HCT116 (cell line): ENCODE data around the gene NT5C2. TPM values are rescaled to one million over a fixed set of nuclear protein-coding genes. Genes with fewer than 3 reads are reported as not detected.

Source experiments
- ATAC-seq: fragments of 200-7000 bp; cut with Tn5 transposase; 2 replicates; pipeline ENCODE4 v1.9.1; 2020; ENCODE audit warnings: mild to moderate bottlenecking, moderate library complexity
- BruUV-seq: library from RNA; stranded (reverse); fragments of 400-500 nt; replicated peaks from 2 replicates; lab custom pipeline; 2021; lab: Mats Ljungman, UMichigan
- CTCF ChIA-PET: fragments of 300-600 bp; sonication (Branson Sonifier 250); formaldehyde crosslinking; loops from one replicate; lab custom pipeline; 2021; ENCODE audit warnings: antibody characterized with exemption; lab: Charles Lee
- POLR2A ChIA-PET: fragments of 300-600, 350-600 bp; sonication (Branson Sonifier 250); formaldehyde crosslinking; loops from one replicate; lab custom pipeline; 2021; ENCODE audit warnings: antibody characterized with exemption; lab: Charles Lee
- RAD21 ChIA-PET, 2 experiments: fragments of 300-600 bp; sonication (Branson Sonifier 250); formaldehyde crosslinking; loops; one replicate each; lab custom pipeline; 2023; ENCODE audit warnings: low total read pairs in 2 of 2; ENCODE audit not compliant: uncharacterized antibody in 2 of 2, unreplicated experiment in 2 of 2, low non-redundant PET in 1 of 2; lab: Charles Lee
- DNase-seq: peaks from one replicate; pipeline ENCODE4 v3.0.0-alpha.2; 2010; ENCODE audit warnings: low read depth, low spot score
- H2AFZ ChIP-seq: fragments of 200-600 bp; shearing (Covaris generic), sonication (generic); 2 replicates; pipeline ENCODE4 v1.6.1; 2017; ENCODE audit warnings: low read depth, mixed run types, mixed read lengths, antibody characterized with exemption, low read length; ENCODE audit not compliant: poor library complexity, severe bottlenecking
- H3K27ac ChIP-seq: 2 replicates; pipeline ENCODE4 v1.5.1; 2012; ENCODE audit warnings: low read depth, low read length
- H3K27me3 ChIP-seq: fragments of 200-600 bp; sonication (generic); 2 replicates; pipeline ENCODE4 v1.6.1; 2016; ENCODE audit warnings: mixed run types, low read length, mixed read lengths; ENCODE audit not compliant: insufficient read depth
- H3K36me3 ChIP-seq, 2 experiments: fragments of 200-500 bp in 1 of 2; fragments of 200-600 bp in 1 of 2; sonication (Bioruptor generic) in 1 of 2; sonication (generic) in 1 of 2; 2 replicates each; pipeline versions ENCODE4 v1.5.1 to v1.6.1; 2014 to 2016; ENCODE audit warnings: low read length in 2 of 2, inconsistent platforms in 1 of 2, mixed read lengths in 1 of 2, mixed run types in 1 of 2; ENCODE audit not compliant: insufficient read depth in 2 of 2, control insufficient read depth in 1 of 2
- H3K4me1 ChIP-seq, 2 experiments: fragments of 200-600 bp in 1 of 2; sonication (generic) in 1 of 2; 2 replicates each; pipeline versions ENCODE4 v1.5.1 to v1.6.1; 2012 to 2017; ENCODE audit warnings: low read length in 2 of 2, inconsistent platforms in 1 of 2, mild to moderate bottlenecking in 1 of 2, mixed read lengths in 1 of 2, mixed run types in 1 of 2, moderate library complexity in 1 of 2; ENCODE audit not compliant: insufficient read depth in 2 of 2, control insufficient read depth in 1 of 2
- H3K4me2 ChIP-seq: fragments of 200-600 bp; sonication (generic); 2 replicates; pipeline ENCODE4 v1.6.1; 2017; ENCODE audit warnings: mixed run types, low read length, mixed read lengths
- H3K4me3 ChIP-seq, 2 experiments: fragments of 200-600 bp in 1 of 2; sonication (generic) in 1 of 2; replicated peaks in 1 of 2; 2 replicates each; pipeline ENCODE4 v1.5.1; 2011 to 2016; ENCODE audit warnings: low read length in 2 of 2, control low read depth in 1 of 2, low read depth in 1 of 2, mild to moderate bottlenecking in 1 of 2, mixed read lengths in 1 of 2, mixed run types in 1 of 2
- H3K79me2 ChIP-seq: fragments of 200-600 bp; sonication (generic); 2 replicates; pipeline ENCODE4 v1.6.1; 2017; ENCODE audit warnings: mild to moderate bottlenecking, mixed run types, low read length, moderate library complexity, mixed read lengths; ENCODE audit not compliant: insufficient read depth
- H3K9ac ChIP-seq: fragments of 200-600 bp; sonication (generic); 2 replicates; pipeline ENCODE4 v1.6.1; 2016; ENCODE audit warnings: low read length, mixed read lengths
- H3K9me2 ChIP-seq: fragments of 200-600 bp; sonication (generic), shearing (Covaris generic); 2 replicates; pipeline ENCODE4 v1.6.1; 2017; ENCODE audit warnings: mixed run types, mild to moderate bottlenecking, moderate library complexity; ENCODE audit not compliant: insufficient read depth
- H3K9me3 ChIP-seq, 2 experiments: fragments of 200-500 bp in 1 of 2; fragments of 200-600 bp in 1 of 2; sonication (Bioruptor generic) in 1 of 2; sonication (generic) in 1 of 2; 2 replicates each; pipeline ENCODE4 v1.6.1; 2014 to 2017; ENCODE audit warnings: low read length in 2 of 2, mixed read lengths in 2 of 2, inconsistent platforms in 1 of 2, low read depth in 1 of 2, mild to moderate bottlenecking in 1 of 2, mixed run types in 1 of 2, moderate library complexity in 1 of 2; ENCODE audit not compliant: control insufficient read depth in 1 of 2, insufficient read depth in 1 of 2
- H4K20me1 ChIP-seq: fragments of 200-600 bp; sonication (generic), shearing (Covaris generic); 2 replicates; pipeline ENCODE4 v1.6.1; 2017; ENCODE audit warnings: mixed run types, mild to moderate bottlenecking, moderate library complexity; ENCODE audit not compliant: insufficient read depth
- ATF3 ChIP-seq: IDR thresholded peaks from 2 replicates; pipeline ENCODE4 v1.6.1; 2012
- CEBPB ChIP-seq: IDR thresholded peaks from 2 replicates; pipeline ENCODE4 v1.6.1; 2012; ENCODE audit warnings: low read depth
- CTCF ChIP-seq, 3 experiments: fragments of 200-600 bp in 1 of 3; sonication (generic) in 1 of 3; IDR thresholded peaks in 2 of 3; conservative IDR thresholded peaks in 1 of 3; 2 replicates each; pipeline ENCODE4 v1.5.1; 2012 to 2017; ENCODE audit warnings: low read depth in 2 of 3, low read length in 2 of 3, antibody characterized with exemption in 1 of 3, borderline replicate concordance in 1 of 3, control low read depth in 1 of 3, mild to moderate bottlenecking in 1 of 3, mixed read lengths in 1 of 3, mixed run types in 1 of 3, moderate library complexity in 1 of 3; ENCODE audit not compliant: insufficient read depth in 1 of 3
- EGR1 ChIP-seq: IDR thresholded peaks from 2 replicates; pipeline ENCODE4 v1.6.1; 2012; ENCODE audit warnings: low read depth
- ELF1 ChIP-seq: IDR thresholded peaks from 2 replicates; pipeline ENCODE4 v1.6.1; 2012; ENCODE audit warnings: low read depth, borderline replicate concordance
- EZH2phosphoT487 ChIP-seq: fragments of 200-600 bp; IDR thresholded peaks from 2 replicates; pipeline ENCODE4 v1.6.1; 2018; ENCODE audit warnings: antibody characterized with exemption, borderline replicate concordance
- MAX ChIP-seq: IDR thresholded peaks from 2 replicates; pipeline ENCODE4 v1.6.1; 2012
- POLR2AphosphoS5 ChIP-seq: IDR thresholded peaks from 2 replicates; pipeline ENCODE4 v1.6.1; 2011; ENCODE audit warnings: mild to moderate bottlenecking, low read depth, low read length, moderate library complexity
- REST ChIP-seq: IDR thresholded peaks from 2 replicates; pipeline ENCODE4 v1.6.1; 2012; ENCODE audit warnings: low read depth
- ZBTB33 ChIP-seq: IDR thresholded peaks from 2 replicates; pipeline ENCODE4 v1.6.1; 2011; ENCODE audit warnings: mild to moderate bottlenecking, low read length, moderate library complexity; ENCODE audit not compliant: insufficient replicate concordance; ENCODE audit errors: extremely low read depth
- ZFX ChIP-seq: fragments of 450-650 bp; IDR thresholded peaks from 2 replicates; pipeline ENCODE4 v1.6.1; 2017
- intact Hi-C: fragments of 100-400 bp; cut with micrococcal nuclease; formaldehyde crosslinking; loops from 2 replicates; pipeline ENCODE4 v1.10.0; 2022
- total RNA-seq: library from RNA; stranded (reverse); gene quantifications from one replicate; pipeline ENCODE4 v1.2.1, GENCODE V29; 2021; ENCODE audit not compliant: unreplicated experiment

The NT5C2 gene
- total RNA-seq, 1 experiment from 2014 or later = 63.0 TPM

- Histone ChIP-seq H3K4me3 (no peak overlapping the region), H4K20me1 (peaks cover 10% of the 10 kb centered on the region; the same call in 1 of the 2 replicates), H2AFZ (no peak overlapping the region), H3K36me3 (peaks cover 0 to 4% of the 10 kb centered on the region in 2 experiments; a peak in 1 of 4 replicates), H3K27me3 (no peaks in the 10 kb centered on the region), H3K4me1 (peaks cover 0 to 8% of the 10 kb centered on the region in 2 experiments; a peak in 2 of 4 replicates), H3K9ac (no peak overlapping the region), H3K9me3 (no peaks in the 10 kb centered on the region), H3K27ac (no peak overlapping the region), H3K4me2 (no peak overlapping the region), H3K79me2 (peaks cover 50% of the 10 kb centered on the region)
- ChIA-PET POLR2A (no interaction called here), CTCF (no interaction called here), RAD21 (no interaction called here)
- intact Hi-C loops = no loop called here
- BruUV-seq = no TSS peak
- no peak for TF ChIP-seq CTCF (IDR thresholded peaks at IDR 0.05 in 2 of 3, conservative IDR thresholded peaks at IDR 0.05 in 1 of 3; ENCODE audit: borderline replicate concordance in 1 of 3, insufficient read depth in 1 of 3, low read depth in 2 of 3, low read length in 2 of 3)
- no peak for TF ChIP-seq REST
- TF ChIP-seq ATF3 = no peak
- no peak for TF ChIP-seq EGR1
- TF ChIP-seq ZFX = no peak
- no peak for TF ChIP-seq POLR2AphosphoS5
- no peak for TF ChIP-seq ELF1
- no peak for TF ChIP-seq CEBPB
- no peak for TF ChIP-seq ZBTB33
- no peak for TF ChIP-seq MAX
- TF ChIP-seq EZH2phosphoT487 = no peak
- TF ChIP-seq, all 23 proteins: peak for 0
- no peaks in the 10 kb centered on the region for H3K9me2 ChIP-seq
- DNase-seq (no peak), ATAC-seq (no peak)
These were observed 35.8 kb downstream of the NT5C2 start for GRCh38 chr10:103157246-103157645.
